HCT116 (cell line): ENCODE results near the gene MYBPHL. TPM values are rescaled to one million over a fixed set of nuclear protein-coding genes. Genes with fewer than 3 reads are reported as not detected.

Experiments
- ATAC-seq: fragments of 200-7000 bp; cut with Tn5 transposase; 2 replicates; pipeline ENCODE4 v1.9.1; 2020; ENCODE audit warnings: mild to moderate bottlenecking, moderate library complexity
- BruUV-seq: library from RNA; stranded (reverse); fragments of 400-500 nt; replicated peaks from 2 replicates; lab custom pipeline; 2021; lab: Mats Ljungman, UMichigan
- CTCF ChIA-PET: fragments of 300-600 bp; sonication (Branson Sonifier 250); formaldehyde crosslinking; loops from one replicate; lab custom pipeline; 2021; ENCODE audit warnings: antibody characterized with exemption; lab: Charles Lee
- POLR2A ChIA-PET: fragments of 300-600, 350-600 bp; sonication (Branson Sonifier 250); formaldehyde crosslinking; loops from one replicate; lab custom pipeline; 2021; ENCODE audit warnings: antibody characterized with exemption; lab: Charles Lee
- RAD21 ChIA-PET, 2 experiments: fragments of 300-600 bp; sonication (Branson Sonifier 250); formaldehyde crosslinking; loops; one replicate each; lab custom pipeline; 2023; ENCODE audit warnings: low total read pairs in 2 of 2; ENCODE audit not compliant: uncharacterized antibody in 2 of 2, unreplicated experiment in 2 of 2, low non-redundant PET in 1 of 2; lab: Charles Lee
- DNase-seq: peaks from one replicate; pipeline ENCODE4 v3.0.0-alpha.2; 2010; ENCODE audit warnings: low read depth, low spot score
- H2AFZ ChIP-seq: fragments of 200-600 bp; shearing (Covaris generic), sonication (generic); 2 replicates; pipeline ENCODE4 v1.6.1; 2017; ENCODE audit warnings: low read depth, mixed run types, mixed read lengths, antibody characterized with exemption, low read length; ENCODE audit not compliant: poor library complexity, severe bottlenecking
- H3K27ac ChIP-seq: 2 replicates; pipeline ENCODE4 v1.5.1; 2012; ENCODE audit warnings: low read depth, low read length
- H3K27me3 ChIP-seq: fragments of 200-600 bp; sonication (generic); 2 replicates; pipeline ENCODE4 v1.6.1; 2016; ENCODE audit warnings: mixed run types, low read length, mixed read lengths; ENCODE audit not compliant: insufficient read depth
- H3K36me3 ChIP-seq, 2 experiments: fragments of 200-500 bp in 1 of 2; fragments of 200-600 bp in 1 of 2; sonication (Bioruptor generic) in 1 of 2; sonication (generic) in 1 of 2; 2 replicates each; pipeline versions ENCODE4 v1.5.1 to v1.6.1; 2014 to 2016; ENCODE audit warnings: low read length in 2 of 2, inconsistent platforms in 1 of 2, mixed read lengths in 1 of 2, mixed run types in 1 of 2; ENCODE audit not compliant: insufficient read depth in 2 of 2, control insufficient read depth in 1 of 2
- H3K4me1 ChIP-seq, 2 experiments: fragments of 200-600 bp in 1 of 2; sonication (generic) in 1 of 2; 2 replicates each; pipeline versions ENCODE4 v1.5.1 to v1.6.1; 2012 to 2017; ENCODE audit warnings: low read length in 2 of 2, inconsistent platforms in 1 of 2, mild to moderate bottlenecking in 1 of 2, mixed read lengths in 1 of 2, mixed run types in 1 of 2, moderate library complexity in 1 of 2; ENCODE audit not compliant: insufficient read depth in 2 of 2, control insufficient read depth in 1 of 2
- H3K4me2 ChIP-seq: fragments of 200-600 bp; sonication (generic); 2 replicates; pipeline ENCODE4 v1.6.1; 2017; ENCODE audit warnings: mixed run types, low read length, mixed read lengths
- H3K4me3 ChIP-seq, 2 experiments: fragments of 200-600 bp in 1 of 2; sonication (generic) in 1 of 2; replicated peaks in 1 of 2; 2 replicates each; pipeline ENCODE4 v1.5.1; 2011 to 2016; ENCODE audit warnings: low read length in 2 of 2, control low read depth in 1 of 2, low read depth in 1 of 2, mild to moderate bottlenecking in 1 of 2, mixed read lengths in 1 of 2, mixed run types in 1 of 2
- H3K79me2 ChIP-seq: fragments of 200-600 bp; sonication (generic); 2 replicates; pipeline ENCODE4 v1.6.1; 2017; ENCODE audit warnings: mild to moderate bottlenecking, mixed run types, low read length, moderate library complexity, mixed read lengths; ENCODE audit not compliant: insufficient read depth
- H3K9ac ChIP-seq: fragments of 200-600 bp; sonication (generic); 2 replicates; pipeline ENCODE4 v1.6.1; 2016; ENCODE audit warnings: low read length, mixed read lengths
- H3K9me2 ChIP-seq: fragments of 200-600 bp; sonication (generic), shearing (Covaris generic); 2 replicates; pipeline ENCODE4 v1.6.1; 2017; ENCODE audit warnings: mixed run types, mild to moderate bottlenecking, moderate library complexity; ENCODE audit not compliant: insufficient read depth
- H3K9me3 ChIP-seq, 2 experiments: fragments of 200-500 bp in 1 of 2; fragments of 200-600 bp in 1 of 2; sonication (Bioruptor generic) in 1 of 2; sonication (generic) in 1 of 2; 2 replicates each; pipeline ENCODE4 v1.6.1; 2014 to 2017; ENCODE audit warnings: low read length in 2 of 2, mixed read lengths in 2 of 2, inconsistent platforms in 1 of 2, low read depth in 1 of 2, mild to moderate bottlenecking in 1 of 2, mixed run types in 1 of 2, moderate library complexity in 1 of 2; ENCODE audit not compliant: control insufficient read depth in 1 of 2, insufficient read depth in 1 of 2
- H4K20me1 ChIP-seq: fragments of 200-600 bp; sonication (generic), shearing (Covaris generic); 2 replicates; pipeline ENCODE4 v1.6.1; 2017; ENCODE audit warnings: mixed run types, mild to moderate bottlenecking, moderate library complexity; ENCODE audit not compliant: insufficient read depth
- EZH2 ChIP-seq: fragments of 200-600 bp; sonication (generic); IDR thresholded peaks from 2 replicates; pipeline ENCODE4 v1.6.1; 2017; ENCODE audit warnings: antibody characterized with exemption, mixed run types
- EZH2phosphoT487 ChIP-seq: fragments of 200-600 bp; IDR thresholded peaks from 2 replicates; pipeline ENCODE4 v1.6.1; 2018; ENCODE audit warnings: antibody characterized with exemption, borderline replicate concordance
- POLR2AphosphoS5 ChIP-seq: IDR thresholded peaks from 2 replicates; pipeline ENCODE4 v1.6.1; 2011; ENCODE audit warnings: mild to moderate bottlenecking, low read depth, low read length, moderate library complexity
- RAD21 ChIP-seq: IDR thresholded peaks from 2 replicates; pipeline ENCODE4 v1.6.1; 2012; ENCODE audit warnings: low read depth, mild to moderate bottlenecking
- SIN3A ChIP-seq: IDR thresholded peaks from 2 replicates; pipeline ENCODE4 v1.6.1; 2012; ENCODE audit warnings: low read depth
- SP1 ChIP-seq: IDR thresholded peaks from 2 replicates; pipeline ENCODE4 v1.6.1; 2012; ENCODE audit warnings: low read depth
- YY1 ChIP-seq: IDR thresholded peaks from 2 replicates; pipeline ENCODE4 v1.6.1; 2011; ENCODE audit warnings: low read length, low read depth, moderate library complexity, mild to moderate bottlenecking; ENCODE audit not compliant: insufficient replicate concordance; ENCODE audit errors: extremely low read depth
- ZBTB33 ChIP-seq: IDR thresholded peaks from 2 replicates; pipeline ENCODE4 v1.6.1; 2011; ENCODE audit warnings: mild to moderate bottlenecking, low read length, moderate library complexity; ENCODE audit not compliant: insufficient replicate concordance; ENCODE audit errors: extremely low read depth
- ZFX ChIP-seq: fragments of 450-650 bp; IDR thresholded peaks from 2 replicates; pipeline ENCODE4 v1.6.1; 2017
- intact Hi-C: fragments of 100-400 bp; cut with micrococcal nuclease; formaldehyde crosslinking; loops from 2 replicates; pipeline ENCODE4 v1.10.0; 2022
- total RNA-seq: library from RNA; stranded (reverse); gene quantifications from one replicate; pipeline ENCODE4 v1.2.1, GENCODE V29; 2021; ENCODE audit not compliant: unreplicated experiment

The MYBPHL gene
- total RNA-seq, 1 experiment from 2014 or later: 1.0 TPM

GRCh38 chr1:109300650-109301151, 6.1 kb downstream of the MYBPHL start (continued):
- TF ChIP-seq POLR2AphosphoS5 (no peak), EZH2phosphoT487 (no peak)

DNA sequence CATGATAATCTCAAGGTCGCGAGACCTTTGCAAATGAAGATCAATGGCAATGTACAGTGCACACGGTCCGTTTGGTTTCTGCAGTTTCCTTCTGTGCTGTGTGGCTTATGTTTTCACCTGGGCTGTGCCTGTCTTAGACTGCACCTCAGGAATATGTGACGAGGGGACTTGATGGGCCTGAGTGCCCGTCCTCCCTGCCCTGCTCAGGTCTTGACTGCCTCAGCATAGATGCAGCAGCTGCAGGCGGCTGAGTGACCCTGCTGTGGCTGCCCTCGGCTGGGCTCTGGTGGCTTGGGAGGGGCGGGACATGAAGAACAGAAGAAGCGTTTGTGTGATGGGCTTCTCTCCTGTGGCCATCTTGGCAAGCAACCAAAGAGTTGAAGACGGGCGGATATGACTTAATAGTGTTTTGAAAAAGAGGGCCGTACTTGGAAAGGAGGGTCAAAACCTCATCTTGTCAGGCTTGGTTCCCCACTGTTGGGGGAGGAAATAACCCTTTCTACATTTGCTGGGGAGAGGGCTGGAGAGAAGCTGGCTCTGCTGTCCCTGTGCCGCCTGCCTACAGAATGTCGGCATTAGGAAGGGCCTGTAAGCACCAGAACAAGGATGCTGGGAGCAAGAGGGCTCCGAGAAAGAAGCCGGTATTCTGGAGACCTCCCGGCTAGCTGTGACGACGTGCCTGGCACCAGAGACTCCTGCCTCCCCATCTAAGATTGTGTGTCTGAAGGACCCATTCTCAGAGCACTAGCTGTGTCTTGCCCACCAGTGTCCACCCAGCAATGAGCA, 7.1 kb downstream of the MYBPHL start:
- Histone ChIP-seq H3K79me2 (no peaks in the 10 kb centered on the region), H2AFZ (no peak overlapping the region), H3K4me1 (peaks cover 6 to 10% of the 10 kb centered on the region in 2 experiments; a peak in 3 of 4 replicates), H3K27ac (no peak overlapping the region), H3K27me3 (peaks cover 4% of the 10 kb centered on the region; the same call in 1 of the 2 replicates), H3K4me3 (no peak overlapping the region), H3K9me2 (no peaks in the 10 kb centered on the region), H4K20me1 (no peaks in the 10 kb centered on the region), H3K9ac (no peak overlapping the region), H3K9me3 (no peaks in the 10 kb centered on the region), H3K36me3 (no peaks in the 10 kb centered on the region), H3K4me2 (no peak overlapping the region)
- TF ChIP-seq ZFX: no peak
- no peak for TF ChIP-seq EZH2
- TF ChIP-seq RAD21: no peak
- no peak for TF ChIP-seq YY1
- no peak for TF ChIP-seq ZBTB33
- TF ChIP-seq POLR2AphosphoS5: no peak
- no peak for TF ChIP-seq SP1
- TF ChIP-seq SIN3A: no peak
- intact Hi-C loops: no loop called here
- ChIA-PET POLR2A (no interaction called here), RAD21 (no interaction called here), CTCF (no interaction called here)
- DNase-seq (no peak), ATAC-seq (no peak)
- no TSS peak for BruUV-seq
